Lower leg skin (tissue), 3 donors: Measurements from ENCODE around the gene RGS4.

ENCODE experiments used
- CTCF ChIP-seq, 3 donors: fragments of 450-650 bp; IDR thresholded peaks; one replicate each; pipeline ENCODE4 v1.5.1; 2016; ENCODE audit warnings: antibody characterized with exemption in 3 of 3, mild to moderate bottlenecking in 3 of 3, moderate library complexity in 2 of 3
- POLR2A ChIP-seq, 2 donors: fragments of 450-650 bp; IDR thresholded peaks; one replicate each; pipeline ENCODE4 v1.6.1; 2016 to 2017; ENCODE audit warnings: antibody characterized with exemption in 2 of 2, mild to moderate bottlenecking in 1 of 2, moderate library complexity in 1 of 2

GRCh38 chr1:163085904-163086268, 16.7 kb downstream of the RGS4 start:
- TF ChIP-seq POLR2A (IDR thresholded peaks at IDR 0.05) (no peak), CTCF (IDR thresholded peaks at IDR 0.05) (no peak)
